ENCODE results near the gene CPHXL. TPM values are rescaled to one million over a fixed set of nuclear protein-coding genes. Genes with fewer than 3 reads are reported as not detected.

The CPHXL gene
- total RNA-seq, 1 experiment from 2014 or later = not detected

- DNase-seq (ENCODE audit: low read depth, low spot score) (no peak), ATAC-seq (no peak)
- CTCF ChIA-PET = no interaction called here
- no peaks in the 10 kb centered on the region for H3K4me1 ChIP-seq (ENCODE audit: control insufficient read depth, insufficient read depth, low read length)
- no peaks in the 10 kb centered on the region for H3K9me3 ChIP-seq (ENCODE audit: control insufficient read depth, insufficient read depth, low read depth, low read length)
- peaks cover 2% of the 10 kb centered on the region; the same call in 1 of the 2 replicates for H3K27me3 ChIP-seq (ENCODE audit: control insufficient read depth, insufficient read depth, low read length)
- no TSS peak for BruUV-seq (replicated peaks)
- TF ChIP-seq SIN3A (IDR thresholded peaks at IDR 0.05; ENCODE audit: borderline replicate concordance, insufficient read depth, low read depth, low read length) = no peak
- TF ChIP-seq, protein P1, sequence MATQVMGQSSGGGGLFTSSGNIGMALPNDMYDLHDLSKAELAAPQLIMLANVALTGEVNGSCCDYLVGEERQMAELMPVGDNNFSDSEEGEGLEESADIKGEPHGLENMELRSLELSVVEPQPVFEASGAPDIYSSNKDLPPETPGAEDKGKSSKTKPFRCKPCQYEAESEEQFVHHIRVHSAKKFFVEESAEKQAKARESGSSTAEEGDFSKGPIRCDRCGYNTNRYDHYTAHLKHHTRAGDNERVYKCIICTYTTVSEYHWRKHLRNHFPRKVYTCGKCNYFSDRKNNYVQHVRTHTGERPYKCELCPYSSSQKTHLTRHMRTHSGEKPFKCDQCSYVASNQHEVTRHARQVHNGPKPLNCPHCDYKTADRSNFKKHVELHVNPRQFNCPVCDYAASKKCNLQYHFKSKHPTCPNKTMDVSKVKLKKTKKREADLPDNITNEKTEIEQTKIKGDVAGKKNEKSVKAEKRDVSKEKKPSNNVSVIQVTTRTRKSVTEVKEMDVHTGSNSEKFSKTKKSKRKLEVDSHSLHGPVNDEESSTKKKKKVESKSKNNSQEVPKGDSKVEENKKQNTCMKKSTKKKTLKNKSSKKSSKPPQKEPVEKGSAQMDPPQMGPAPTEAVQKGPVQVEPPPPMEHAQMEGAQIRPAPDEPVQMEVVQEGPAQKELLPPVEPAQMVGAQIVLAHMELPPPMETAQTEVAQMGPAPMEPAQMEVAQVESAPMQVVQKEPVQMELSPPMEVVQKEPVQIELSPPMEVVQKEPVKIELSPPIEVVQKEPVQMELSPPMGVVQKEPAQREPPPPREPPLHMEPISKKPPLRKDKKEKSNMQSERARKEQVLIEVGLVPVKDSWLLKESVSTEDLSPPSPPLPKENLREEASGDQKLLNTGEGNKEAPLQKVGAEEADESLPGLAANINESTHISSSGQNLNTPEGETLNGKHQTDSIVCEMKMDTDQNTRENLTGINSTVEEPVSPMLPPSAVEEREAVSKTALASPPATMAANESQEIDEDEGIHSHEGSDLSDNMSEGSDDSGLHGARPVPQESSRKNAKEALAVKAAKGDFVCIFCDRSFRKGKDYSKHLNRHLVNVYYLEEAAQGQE (IDR thresholded peaks at IDR 0.05; ENCODE audit: insufficient read depth in 1 of 2, low read depth in 2 of 2, low read length in 1 of 2) = no peak
- no peak for TF ChIP-seq POLR2AphosphoS5 (IDR thresholded peaks at IDR 0.05; ENCODE audit: low read depth, low read length)
- no peak for TF ChIP-seq TCF7L2 (IDR thresholded peaks at IDR 0.05; ENCODE audit: low read depth, low read length)
- TF ChIP-seq, protein P2, sequence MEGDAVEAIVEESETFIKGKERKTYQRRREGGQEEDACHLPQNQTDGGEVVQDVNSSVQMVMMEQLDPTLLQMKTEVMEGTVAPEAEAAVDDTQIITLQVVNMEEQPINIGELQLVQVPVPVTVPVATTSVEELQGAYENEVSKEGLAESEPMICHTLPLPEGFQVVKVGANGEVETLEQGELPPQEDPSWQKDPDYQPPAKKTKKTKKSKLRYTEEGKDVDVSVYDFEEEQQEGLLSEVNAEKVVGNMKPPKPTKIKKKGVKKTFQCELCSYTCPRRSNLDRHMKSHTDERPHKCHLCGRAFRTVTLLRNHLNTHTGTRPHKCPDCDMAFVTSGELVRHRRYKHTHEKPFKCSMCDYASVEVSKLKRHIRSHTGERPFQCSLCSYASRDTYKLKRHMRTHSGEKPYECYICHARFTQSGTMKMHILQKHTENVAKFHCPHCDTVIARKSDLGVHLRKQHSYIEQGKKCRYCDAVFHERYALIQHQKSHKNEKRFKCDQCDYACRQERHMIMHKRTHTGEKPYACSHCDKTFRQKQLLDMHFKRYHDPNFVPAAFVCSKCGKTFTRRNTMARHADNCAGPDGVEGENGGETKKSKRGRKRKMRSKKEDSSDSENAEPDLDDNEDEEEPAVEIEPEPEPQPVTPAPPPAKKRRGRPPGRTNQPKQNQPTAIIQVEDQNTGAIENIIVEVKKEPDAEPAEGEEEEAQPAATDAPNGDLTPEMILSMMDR (IDR thresholded peaks at IDR 0.05) = no peak
- in situ Hi-C loops (cut with HindIII; ENCODE audit: low pct_unique_long_range_greater_than_20kb, low sequenced_read_pairs) (no loop called here), intact Hi-C loops (cut with micrococcal nuclease; ENCODE audit: unreplicated experiment) (loop anchor here (5.0 to 10.0 kb wide), 2 partner anchors 118 to 291 kb away; partner anchors contain the start of genes KARS1 and TERF2IP)
- no peaks in the 10 kb centered on the region for H3K36me3 ChIP-seq (ENCODE audit: control insufficient read depth, insufficient read depth, low read length)
- H3K4me3 ChIP-seq (ENCODE audit: low read depth in 2 of 2, low read length in 2 of 2) = no peak overlapping the region
- no peak overlapping the region for H3K27ac ChIP-seq (ENCODE audit: low read length)
- POLR2A ChIA-PET = no interaction called here
Observed at GRCh38 chr16:75763204-75763603, 36.9 kb upstream of the CPHXL start.

- in situ Hi-C loops (cut with HindIII; ENCODE audit: low pct_unique_long_range_greater_than_20kb, low sequenced_read_pairs) (no loop called here), intact Hi-C loops (cut with micrococcal nuclease; ENCODE audit: unreplicated experiment) (loop anchor here (5.0 to 10.0 kb wide), 2 partner anchors 118 to 290 kb away; partner anchors contain the start of genes KARS1 and TERF2IP)
- no TSS peak for BruUV-seq (replicated peaks)
- no peaks in the 10 kb centered on the region for H3K36me3 ChIP-seq (ENCODE audit: control insufficient read depth, insufficient read depth, low read length)
- no peaks in the 10 kb centered on the region for H3K4me1 ChIP-seq (ENCODE audit: control insufficient read depth, insufficient read depth, low read length)
- H3K9me3 ChIP-seq (ENCODE audit: control insufficient read depth, insufficient read depth, low read depth, low read length) = no peaks in the 10 kb centered on the region
- no peak for DNase-seq (ENCODE audit: low read depth, low spot score)
- TF ChIP-seq SIN3A (IDR thresholded peaks at IDR 0.05; ENCODE audit: borderline replicate concordance, insufficient read depth, low read depth, low read length) = no peak
- TF ChIP-seq TCF7L2 (IDR thresholded peaks at IDR 0.05; ENCODE audit: low read depth, low read length) = no peak
- TF ChIP-seq, protein P2 (IDR thresholded peaks at IDR 0.05) = no peak
- no peak for TF ChIP-seq POLR2AphosphoS5 (IDR thresholded peaks at IDR 0.05; ENCODE audit: low read depth, low read length)
- TF ChIP-seq, protein P1 (IDR thresholded peaks at IDR 0.05; ENCODE audit: insufficient read depth in 1 of 2, low read depth in 2 of 2, low read length in 1 of 2) = no peak
- no peak overlapping the region for H3K27ac ChIP-seq (ENCODE audit: low read length)
- ATAC-seq = no peak
- ChIA-PET POLR2A (no interaction called here), CTCF (no interaction called here)
- no peak overlapping the region for H3K4me3 ChIP-seq (ENCODE audit: low read depth in 2 of 2, low read length in 2 of 2)
- peaks cover 2% of the 10 kb centered on the region; the same call in 1 of the 2 replicates for H3K27me3 ChIP-seq (ENCODE audit: control insufficient read depth, insufficient read depth, low read length)
Observed at GRCh38 chr16:75762746-75763145, 36.5 kb upstream of the CPHXL start.
